SK-N-SH (cell line): ENCODE measurements around the gene SCN9A.

Source experiments
- NRF1 ChIP-seq: IDR thresholded peaks from 2 replicates; pipeline ENCODE4 v1.6.1; 2012; ENCODE audit warnings: low read depth, mild to moderate bottlenecking, low read length
- TAF1 ChIP-seq: IDR thresholded peaks from 2 replicates; pipeline ENCODE4 v1.6.1; 2012; ENCODE audit warnings: low read depth, mild to moderate bottlenecking, low read length, moderate library complexity, borderline replicate concordance
- YY1 ChIP-seq: IDR thresholded peaks from 2 replicates; pipeline ENCODE4 v1.4.0; 2012; ENCODE audit warnings: low read depth, mild to moderate bottlenecking

GRCh38 chr2:166333801-166334200 lies 41.9 kb downstream of the SCN9A start:
- TF ChIP-seq YY1 (no peak), TAF1 (no peak), NRF1 (no peak)
